ENCODE results near the gene HTR7. TPM values are rescaled to one million over a fixed set of nuclear protein-coding genes. Genes with fewer than 3 reads are reported as not detected.

HTR7 gene
- total and polyA plus RNA-seq, 2 of the 4 experiments (the other 2 are of a cell fraction) = 0.43 to 0.72 TPM

GRCh38 chr10:90732581-90732980 lies 125.3 kb downstream of the HTR7 start:
- Histone ChIP-seq H3K27ac (ENCODE audit: insufficient read depth, low read length) (no peak overlapping the region), H3K4me1 (ENCODE audit: control insufficient read depth, insufficient read depth, low read length) (no peaks in the 10 kb centered on the region), H2BK5ac (ENCODE audit: low read depth, low read length, poor library complexity, severe bottlenecking) (no peak overlapping the region), H2AK5ac (ENCODE audit: low read depth, low read length) (no peak overlapping the region), H2AK9ac (replicated peaks; ENCODE audit: low read depth, low read length, poor library complexity) (no peak overlapping the region), H4K91ac (ENCODE audit: insufficient read depth, low read depth, low read length) (no peak overlapping the region), H3K4ac (ENCODE audit: low read depth, low read length) (no peak overlapping the region), H2BK120ac (ENCODE audit: low read depth, low read length) (no peak overlapping the region), H3K4me3 (ENCODE audit: insufficient read depth, low read depth, low read length) (no peak overlapping the region), H3K4me2 (ENCODE audit: low read depth, low read length) (no peak overlapping the region), H2BK20ac (ENCODE audit: low read depth, low read length) (no peak overlapping the region), H4K8ac (ENCODE audit: low read depth in 2 of 2, low read length in 2 of 2) (no peak overlapping the region), H3K23ac (ENCODE audit: low read depth, low read length) (no peak overlapping the region), H3K36me3 (ENCODE audit: control insufficient read depth, insufficient read depth, low read length) (no peaks in the 10 kb centered on the region), H3K27me3 (ENCODE audit: control insufficient read depth, insufficient read depth, low read length) (no peaks in the 10 kb centered on the region), H3K9ac (ENCODE audit: low read depth, low read length) (no peak overlapping the region), H4K20me1 (ENCODE audit: insufficient read depth, low read length) (no peaks in the 10 kb centered on the region), H3K79me1 (ENCODE audit: low read depth in 1 of 2, low read length in 2 of 2) (no peaks in the 10 kb centered on the region), H2BK15ac (ENCODE audit: low read depth, low read length) (no peak overlapping the region), H3K56ac (ENCODE audit: extremely low read depth, insufficient read depth, low read length) (no peak overlapping the region), H3K9me3 (ENCODE audit: control insufficient read depth, insufficient read depth, low read length) (no peaks in the 10 kb centered on the region), H2AFZ (replicated peaks; ENCODE audit: low read length, poor library complexity) (no peak overlapping the region), H3K9me1 (ENCODE audit: insufficient read depth, low read length) (no peaks in the 10 kb centered on the region), H3K14ac (replicated peaks; ENCODE audit: low read depth, low read length) (no peak overlapping the region), H3K18ac (ENCODE audit: low read depth, low read length) (no peak overlapping the region), H4K5ac (ENCODE audit: low read depth, low read length) (no peak overlapping the region)
- DNase-seq (no peak), ATAC-seq (ENCODE audit: low read depth) (no peak)
- no CpG with 5 or more reads among the region's 3 CpGs for WGBS, 2 experiments (ENCODE audit: extremely low coverage in 2 of 2, insufficient read length in 1 of 2)
- POLR2A ChIA-PET (ENCODE audit: unreplicated experiment) = no interaction called here
- CTCF ChIA-PET = no interaction called here
- TF ChIP-seq POLR2A (IDR thresholded peaks at IDR 0.05; ENCODE audit: low read depth, low read length) (no peak), MAFK (IDR thresholded peaks at IDR 0.05; ENCODE audit: low read depth, low read length) (no peak), CHD1 (IDR thresholded peaks at IDR 0.05; ENCODE audit: low read depth, low read length) (no peak), USF2 (IDR thresholded peaks at IDR 0.05; ENCODE audit: low read depth, low read length) (no peak), SMC3 (IDR thresholded peaks at IDR 0.05; ENCODE audit: low read depth, low read length) (no peak), CTCF (conservative IDR thresholded peaks at IDR 0.05; ENCODE audit: low read depth, low read length) (no peak), CEBPB (IDR thresholded peaks at IDR 0.05; ENCODE audit: low read depth, low read length) (no peak), BHLHE40 (IDR thresholded peaks at IDR 0.05; ENCODE audit: low read depth, low read length) (no peak)
- dilution Hi-C loops (cut with HindIII; ENCODE audit: low sequenced_read_pairs, unreplicated experiment) (no loop called here), in situ Hi-C loops (cut with MboI; ENCODE audit: low sequenced_read_pairs) (no loop called here), intact Hi-C loops (cut with micrococcal nuclease) (no loop called here)
- BruUV-seq (replicated peaks) = no TSS peak

Measured in IMR-90 (cell line).